OCI-LY7 (cell line): ENCODE results near the gene ACP7.

Source experiments
- CTCF ChIP-seq: fragments of 200-600 bp; sonication (generic); conservative IDR thresholded peaks from 2 replicates; pipeline ENCODE4 v1.5.1; 2014; ENCODE audit warnings: mild to moderate bottlenecking, antibody characterized with exemption, low read length, moderate library complexity, mixed read lengths
- EZH2phosphoT487 ChIP-seq: fragments of 200-600 bp; sonication (generic); IDR thresholded peaks from 2 replicates; pipeline ENCODE4 v1.6.1; 2018; ENCODE audit warnings: low read depth, borderline replicate concordance, mild to moderate bottlenecking, mixed run types, antibody characterized with exemption, low read length, moderate library complexity, mixed read lengths

GRCh38 chr19:39146686-39147450 is 62.7 kb downstream of the ACP7 start:
- TF ChIP-seq CTCF (no peak), EZH2phosphoT487 (no peak)
